Measurements from ENCODE around the gene KPTN. TPM values are rescaled to one million over a fixed set of nuclear protein-coding genes. Genes with fewer than 3 reads are reported as not detected.

Gene KPTN
- polyA plus RNA-seq, 3 donors, result 9.5 to 9.7 (median 9.5) TPM

DNA sequence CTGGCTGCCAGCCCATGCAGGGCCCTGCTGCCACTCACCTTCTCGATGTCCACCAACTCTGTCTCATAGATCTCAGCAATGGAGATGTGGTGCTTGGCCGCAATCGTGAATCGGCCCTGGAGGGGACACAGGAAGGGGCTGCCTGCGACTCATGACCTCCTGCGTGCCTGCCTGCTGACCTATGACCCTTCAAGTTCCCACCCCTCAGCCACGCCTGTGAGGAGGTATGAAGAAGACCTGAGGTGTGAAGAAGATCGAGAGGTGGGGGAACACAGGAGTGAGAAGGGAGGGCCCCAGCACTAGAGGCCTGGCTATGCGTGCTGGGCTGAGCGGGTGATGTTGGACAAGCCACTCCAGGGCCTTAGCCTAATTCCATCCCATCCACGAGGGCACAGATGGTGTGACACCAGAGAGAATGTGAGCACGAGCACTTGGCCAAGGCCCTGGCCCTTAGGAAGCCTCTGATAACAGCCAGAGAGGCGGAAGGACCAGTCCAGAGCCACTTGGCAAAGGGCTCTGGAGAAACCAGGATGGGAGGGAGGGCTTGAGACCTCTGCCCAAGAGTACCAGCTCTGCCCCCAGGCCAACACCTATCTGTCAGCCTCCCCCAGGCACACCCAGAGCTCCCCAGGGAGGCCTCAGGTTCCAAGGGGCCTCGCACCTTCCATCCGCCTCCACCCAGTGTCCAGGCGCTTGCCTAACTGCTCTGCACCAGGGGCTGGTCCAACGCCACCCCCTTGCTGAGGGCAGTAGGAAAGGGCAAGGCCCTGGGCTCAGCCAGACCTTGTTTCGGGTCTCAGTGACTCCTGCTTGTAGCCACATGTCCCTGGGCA lies 9.6 kb upstream of the KPTN start:
- Mint-ChIP-seq H3K36me3 (peaks cover 70 to 92% of the 10 kb centered on the region in 2 donors), H3K9me3 (no peaks in the 10 kb centered on the region), H3K4me3 (no peak overlapping the region), H3K27ac (peak overlapping the region in 2 of 7 donors; percentile 21 to 47), H3K27me3 (ENCODE audit: low read depth in 3 of 3) (peaks cover 0 to 2% (median 2%) of the 10 kb centered on the region in 3 donors), H3K4me1 (no peaks in the 10 kb centered on the region)
- Histone ChIP-seq H4K20me1 (ENCODE audit: insufficient read depth, low read length) (peaks cover 67% of the 10 kb centered on the region), H3K9ac (ENCODE audit: insufficient read depth, low read length, poor library complexity, severe bottlenecking) (no peak overlapping the region), H3K4me2 (replicated peaks; ENCODE audit: extremely low read depth, low read length, poor library complexity, severe bottlenecking) (no peak overlapping the region), H2AFZ (ENCODE audit: insufficient read depth, low read depth, low read length, poor library complexity, severe bottlenecking) (no peak overlapping the region), H3K27me3 (ENCODE audit: control insufficient read depth in 2 of 2, insufficient read depth in 2 of 2, low read length in 2 of 2) (no peaks in the 10 kb centered on the region), H3K27ac (ENCODE audit: low read depth in 1 of 2, low read length in 2 of 2) (no peak overlapping the region), H3K9me3 (replicated peaks in 1 of 2; ENCODE audit: control insufficient read depth in 1 of 2, insufficient read depth in 1 of 2, low read length in 2 of 2) (no peaks in the 10 kb centered on the region), H3K4me1 (ENCODE audit: control insufficient read depth in 1 of 2, insufficient read depth in 2 of 2, low read length in 2 of 2) (no peaks in the 10 kb centered on the region), H3K36me3 (replicated peaks in 1 of 2; ENCODE audit: control insufficient read depth in 1 of 2, insufficient read depth in 2 of 2, low read length in 2 of 2) (peaks cover 89 to 100% of the 10 kb centered on the region in 2 donors), H3K79me2 (ENCODE audit: insufficient read depth, low read length) (no peaks in the 10 kb centered on the region), H3K4me3 (replicated peaks in 1 of 3; ENCODE audit: low read depth in 2 of 3, low read length in 3 of 3) (no peak overlapping the region)
- no peak for DNase-seq
- intact Hi-C loops (cut with micrococcal nuclease), result no loop called here
- whole genome bisulfite sequencing (ENCODE audit: insufficient coverage), result 100% methylated on average over 12 of the region's 18 CpGs
- TF ChIP-seq CTCF (IDR thresholded peaks at IDR 0.05), result no peak

DNA sequence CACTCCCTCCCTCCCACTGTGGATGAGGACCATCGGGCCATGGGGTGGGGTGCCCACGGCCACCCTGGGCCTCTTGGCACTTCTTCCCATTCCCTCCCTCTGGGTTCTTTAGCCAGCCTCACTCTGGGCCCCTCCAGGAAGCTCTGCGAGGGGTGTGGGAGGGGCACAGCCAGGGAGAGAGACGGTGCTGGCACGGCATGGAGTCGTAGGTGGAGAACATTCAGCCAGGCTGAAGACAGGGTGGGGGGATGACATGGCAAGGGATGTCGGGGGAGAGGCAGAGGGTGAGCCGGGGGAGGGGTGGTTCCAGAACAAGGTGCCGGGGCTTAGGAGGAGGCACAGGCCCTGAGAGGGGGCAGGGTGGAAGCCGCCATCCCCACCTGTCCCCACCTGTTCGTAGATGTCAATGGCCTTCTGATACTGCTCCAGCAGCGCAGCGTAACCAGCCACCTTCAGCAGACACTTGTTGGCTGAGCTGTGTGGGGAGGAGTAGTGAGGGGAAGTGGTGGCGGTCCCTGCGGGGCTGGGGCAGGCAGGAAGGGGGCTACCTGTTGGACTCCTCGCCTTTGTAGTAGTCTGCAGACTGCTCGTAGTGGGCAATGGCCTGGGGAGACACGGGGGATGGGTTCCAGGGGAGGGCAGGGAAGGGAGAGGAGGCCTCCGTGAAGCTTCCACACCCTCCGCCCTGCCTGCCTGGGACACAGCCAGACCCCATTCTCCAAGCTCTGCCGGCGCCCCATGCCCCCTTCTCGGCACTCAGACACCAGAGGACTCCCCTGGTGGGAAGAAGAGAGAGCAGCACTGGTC lies 8.8 kb upstream of the KPTN start:
- no peak overlapping the region for H3K4me3 Mint-ChIP-seq
- H3K4me2 ChIP-seq (replicated peaks; ENCODE audit: extremely low read depth, low read length, poor library complexity, severe bottlenecking), result no peak overlapping the region
- H3K4me3 ChIP-seq (replicated peaks in 1 of 3; ENCODE audit: low read depth in 2 of 3, low read length in 3 of 3), result no peak overlapping the region
- DNase-seq, result no peak
- H2AFZ ChIP-seq (ENCODE audit: insufficient read depth, low read depth, low read length, poor library complexity, severe bottlenecking), result no peak overlapping the region
- H4K20me1 ChIP-seq (ENCODE audit: insufficient read depth, low read length), result peaks cover 58% of the 10 kb centered on the region
- H3K4me1 ChIP-seq (ENCODE audit: control insufficient read depth in 1 of 2, insufficient read depth in 2 of 2, low read length in 2 of 2), result no peaks in the 10 kb centered on the region
- no peaks in the 10 kb centered on the region for H3K4me1 Mint-ChIP-seq
- peak overlapping the region in 2 of 7 donors; percentile 21 to 47 for H3K27ac Mint-ChIP-seq
- no peaks in the 10 kb centered on the region for H3K9me3 ChIP-seq (replicated peaks in 1 of 2; ENCODE audit: control insufficient read depth in 1 of 2, insufficient read depth in 1 of 2, low read length in 2 of 2)
- no peak overlapping the region for H3K27ac ChIP-seq (ENCODE audit: low read depth in 1 of 2, low read length in 2 of 2)
- H3K9ac ChIP-seq (ENCODE audit: insufficient read depth, low read length, poor library complexity, severe bottlenecking), result no peak overlapping the region
- H3K9me3 Mint-ChIP-seq, result no peaks in the 10 kb centered on the region
- peaks cover 0 to 2% (median 2%) of the 10 kb centered on the region in 3 donors for H3K27me3 Mint-ChIP-seq (ENCODE audit: low read depth in 3 of 3)
- H3K36me3 Mint-ChIP-seq, result peaks cover 71 to 94% of the 10 kb centered on the region in 2 donors
- no peak for TF ChIP-seq CTCF (IDR thresholded peaks at IDR 0.05)
- intact Hi-C loops (cut with micrococcal nuclease), result no loop called here
- whole genome bisulfite sequencing (ENCODE audit: insufficient coverage), result 36% methylated on average over 12 of the region's 23 CpGs
- no peaks in the 10 kb centered on the region for H3K27me3 ChIP-seq (ENCODE audit: control insufficient read depth in 2 of 2, insufficient read depth in 2 of 2, low read length in 2 of 2)
- no peaks in the 10 kb centered on the region for H3K79me2 ChIP-seq (ENCODE audit: insufficient read depth, low read length)
- H3K36me3 ChIP-seq (replicated peaks in 1 of 2; ENCODE audit: control insufficient read depth in 1 of 2, insufficient read depth in 2 of 2, low read length in 2 of 2), result peaks cover 86 to 99% of the 10 kb centered on the region in 2 donors
